CD4-positive, alpha-beta memory T cell (primary cell): Measurements from ENCODE around the gene CTRB1. TPM values are rescaled to one million over a fixed set of nuclear protein-coding genes. Genes with fewer than 3 reads are reported as not detected.

Experiments
- CTCF ChIA-PET: fragments of 350-600 bp; sonication (Branson Sonifier 250); formaldehyde crosslinking; loops from one replicate; lab custom pipeline; 2021; ENCODE audit warnings: inconsistent platforms; ENCODE audit not compliant: partially characterized antibody; lab: Charles Lee
- POLR2A ChIA-PET: fragments of 350-600 bp; sonication (Branson Sonifier 250); formaldehyde crosslinking; loops from one replicate; lab custom pipeline; 2021; ENCODE audit not compliant: partially characterized antibody; lab: Charles Lee
- DNase-seq, 5 donors: peaks; one replicate each; pipeline versions ENCODE4 v3.0.0 to v3.0.0-alpha.2; 2020 to 2022; ENCODE audit warnings: mixed read lengths in 1 of 5
- H3K27ac ChIP-seq: one replicate; pipeline ENCODE4 v1.7.0; 2013; ENCODE audit warnings: low read depth, low read length
- H3K27me3 ChIP-seq: 2 replicates; pipeline ENCODE4 v1.7.0; 2013; ENCODE audit warnings: mild to moderate bottlenecking, low read length, moderate library complexity; ENCODE audit not compliant: insufficient read depth
- H3K36me3 ChIP-seq: 2 replicates; pipeline ENCODE4 v1.7.0; 2013; ENCODE audit warnings: mild to moderate bottlenecking, low read length, moderate library complexity; ENCODE audit not compliant: insufficient read depth
- H3K4me1 ChIP-seq: 2 replicates; pipeline ENCODE4 v1.7.0; 2013; ENCODE audit warnings: mild to moderate bottlenecking, low read length, moderate library complexity; ENCODE audit not compliant: insufficient read depth
- H3K4me3 ChIP-seq, 2 donors: one replicate each; pipeline ENCODE4 v1.7.0; 2013; ENCODE audit warnings: low read length in 2 of 2, mild to moderate bottlenecking in 1 of 2
- H3K9me3 ChIP-seq, 2 donors: one replicate each; pipeline ENCODE4 v1.7.0; 2013; ENCODE audit warnings: low read length in 2 of 2, control low read depth in 1 of 2; ENCODE audit not compliant: control insufficient read depth in 1 of 2
- H3K27ac Mint-ChIP-seq, 7 donors: one replicate each; pipeline ENCODE4 v1.8.0; 2020 to 2021; ENCODE audit warnings: mixed read lengths in 7 of 7, mild to moderate bottlenecking in 6 of 7, inconsistent platforms in 3 of 7, moderate library complexity in 3 of 7
- H3K27me3 Mint-ChIP-seq, 2 donors: one replicate each; pipeline ENCODE4 v1.8.0; 2020 to 2021; ENCODE audit warnings: mixed read lengths in 2 of 2
- H3K36me3 Mint-ChIP-seq, 2 donors: one replicate each; pipeline ENCODE4 v1.8.0; 2020 to 2021; ENCODE audit warnings: mixed read lengths in 2 of 2, inconsistent platforms in 1 of 2, mild to moderate bottlenecking in 1 of 2
- H3K4me1 Mint-ChIP-seq, 4 donors: one replicate each; pipeline ENCODE4 v1.8.0; 2020 to 2021; ENCODE audit warnings: mixed read lengths in 4 of 4, mild to moderate bottlenecking in 1 of 4
- H3K4me3 Mint-ChIP-seq, 8 donors: one replicate each; pipeline ENCODE4 v1.8.0; 2020 to 2021; ENCODE audit warnings: mixed read lengths in 8 of 8, mild to moderate bottlenecking in 7 of 8, moderate library complexity in 6 of 8, inconsistent platforms in 3 of 8
- H3K9me3 Mint-ChIP-seq, 8 donors: one replicate each; pipeline ENCODE4 v1.8.0; 2020 to 2021; ENCODE audit warnings: mixed read lengths in 8 of 8, mild to moderate bottlenecking in 5 of 8, inconsistent platforms in 3 of 8, moderate library complexity in 1 of 8
- intact Hi-C: fragments of 100-400 bp; cut with micrococcal nuclease; formaldehyde crosslinking; loops from one replicate; pipeline ENCODE4 v1.15.1; 2023
- polyA plus RNA-seq, 2 donors: library from polyadenylated mRNA; unstranded; fragments of 300-500 nt; fragmentation: Illumina TruSeq; gene quantifications; one replicate each; pipeline ENCODE4 v1.2.3, GENCODE V29; 2021
- total RNA-seq, 2 experiments: library from RNA; stranded (reverse); gene quantifications; one replicate each; pipeline ENCODE4 v1.2.3, GENCODE V29; 2021

Gene CTRB1
- total and polyA plus RNA-seq, 4 experiments from 2014 or later = not detected

DNA sequence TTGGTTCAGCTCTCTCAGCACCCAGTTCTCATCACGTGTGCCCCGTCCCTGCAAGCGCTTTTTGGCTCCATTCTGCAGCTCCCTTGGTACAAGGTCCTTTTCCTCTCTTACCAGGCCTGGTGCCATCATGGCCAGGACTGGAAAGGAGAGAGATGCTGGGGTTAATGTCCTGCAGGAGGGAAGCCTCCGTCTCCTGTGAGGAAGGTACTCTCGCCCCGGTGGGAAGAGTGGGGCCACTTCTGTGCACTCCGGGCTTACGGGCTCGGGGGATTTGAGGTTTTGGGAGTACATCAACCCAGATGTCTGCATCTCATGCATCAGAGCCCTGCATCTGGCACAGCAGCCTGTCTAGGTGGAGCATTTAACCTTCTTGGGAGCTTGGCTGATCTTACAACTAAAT is 22.0 kb upstream of the CTRB1 start:
- Histone ChIP-seq H3K27me3 (no peaks in the 10 kb centered on the region), H3K4me3 (no peak overlapping the region), H3K9me3 (no peaks in the 10 kb centered on the region), H3K36me3 (no peaks in the 10 kb centered on the region), H3K4me1 (peaks cover 9% of the 10 kb centered on the region), H3K27ac (no peak overlapping the region)
- no peaks in the 10 kb centered on the region for H3K9me3 Mint-ChIP-seq
- peak overlapping the region in 1 of 7 donors; percentile 47 for H3K27ac Mint-ChIP-seq
- intact Hi-C loops = no loop called here
- peaks cover 9 to 19% (median 11%) of the 10 kb centered on the region in 4 donors for H3K4me1 Mint-ChIP-seq
- CTCF ChIA-PET = interaction anchor here (0.5 to 7.9 kb wide), 12 partner anchors 13 to 1975 kb away, joined by 3 to 156 read pairs (median 6); no protein-coding TSS in a partner anchor
- H3K4me3 Mint-ChIP-seq = no peak overlapping the region
- POLR2A ChIA-PET = no interaction called here
- H3K36me3 Mint-ChIP-seq = no peaks in the 10 kb centered on the region
- peaks cover 10 to 16% of the 10 kb centered on the region in 2 donors for H3K27me3 Mint-ChIP-seq
- DNase-seq = no peak

DNA sequence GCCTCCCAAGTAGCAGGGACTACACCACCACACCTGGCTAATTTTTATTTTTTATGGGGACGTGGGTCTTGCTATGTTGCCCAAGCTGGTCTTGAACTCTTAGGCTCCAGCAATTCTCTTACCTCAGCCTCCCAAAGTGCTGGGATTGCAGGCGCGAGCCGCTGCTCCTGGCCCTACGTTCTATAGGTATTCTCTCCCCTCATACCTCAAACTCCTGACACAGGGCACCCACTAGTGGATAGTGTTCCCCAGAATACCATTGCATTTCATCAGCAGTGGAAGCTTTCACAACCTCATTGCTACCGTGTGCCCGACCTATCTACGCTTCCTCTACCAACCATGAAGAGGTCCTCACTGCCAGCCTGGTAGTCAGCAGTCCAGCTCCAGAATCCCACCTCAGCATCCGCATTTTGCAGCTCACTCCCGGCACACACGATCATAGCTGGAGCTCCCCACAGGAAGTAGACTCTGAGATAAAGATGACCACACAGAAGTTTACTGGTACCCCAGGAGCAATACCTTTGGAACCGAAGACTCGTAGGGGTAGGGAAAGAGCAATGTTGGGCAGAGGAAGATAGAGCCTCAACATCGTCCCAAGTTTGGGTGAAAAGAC is 21.2 kb upstream of the CTRB1 start:
- no peaks in the 10 kb centered on the region for H3K9me3 ChIP-seq
- H3K27me3 ChIP-seq = no peaks in the 10 kb centered on the region
- Mint-ChIP-seq H3K4me1 (peaks cover 12 to 22% (median 14%) of the 10 kb centered on the region in 4 donors), H3K27me3 (peaks cover 10 to 15% of the 10 kb centered on the region in 2 donors), H3K27ac (no peak overlapping the region), H3K9me3 (no peaks in the 10 kb centered on the region), H3K4me3 (no peak overlapping the region), H3K36me3 (no peaks in the 10 kb centered on the region)
- H3K4me3 ChIP-seq = no peak overlapping the region
- intact Hi-C loops = loop anchor here (2.0 kb wide), 1 partner anchor 23 kb away; no protein-coding TSS in a partner anchor
- ChIA-PET CTCF (interaction anchor here (0.7 to 7.9 kb wide), 16 partner anchors 9 to 566 kb away, joined by 3 to 156 read pairs (median 8); partner anchors contain the start of gene TMEM170A), POLR2A (no interaction called here)
- H3K4me1 ChIP-seq = peaks cover 14% of the 10 kb centered on the region
- no peak overlapping the region for H3K27ac ChIP-seq
- DNase-seq = no peak
- no peaks in the 10 kb centered on the region for H3K36me3 ChIP-seq

DNA sequence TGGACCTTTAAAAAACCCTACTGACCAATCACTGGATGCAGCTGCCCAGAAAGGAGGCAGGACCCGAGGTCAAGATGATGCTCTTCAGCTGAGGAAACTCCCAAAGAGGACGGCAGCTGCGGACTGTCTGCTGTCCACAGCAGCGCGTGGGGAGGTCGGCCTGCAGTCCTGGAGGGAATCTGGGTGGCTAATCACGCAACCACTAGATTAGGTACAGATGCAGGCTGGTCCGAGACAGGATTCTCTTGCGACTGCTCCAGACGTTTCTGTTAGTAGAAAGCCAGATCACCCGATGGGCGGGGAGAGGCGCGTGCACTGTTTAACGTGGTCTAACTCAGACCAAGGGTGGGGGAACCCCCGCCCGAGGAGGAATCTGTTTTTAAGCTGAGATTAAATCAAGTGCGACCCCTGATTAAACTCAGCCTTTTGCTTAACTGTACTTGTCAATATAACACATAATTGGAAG is 20.6 kb upstream of the CTRB1 start:
- intact Hi-C loops = loop anchor here (2.0 kb wide), 1 partner anchor 23 kb away; no protein-coding TSS in a partner anchor
- H3K27me3 ChIP-seq = no peaks in the 10 kb centered on the region
- H3K9me3 Mint-ChIP-seq = no peaks in the 10 kb centered on the region

DNA sequence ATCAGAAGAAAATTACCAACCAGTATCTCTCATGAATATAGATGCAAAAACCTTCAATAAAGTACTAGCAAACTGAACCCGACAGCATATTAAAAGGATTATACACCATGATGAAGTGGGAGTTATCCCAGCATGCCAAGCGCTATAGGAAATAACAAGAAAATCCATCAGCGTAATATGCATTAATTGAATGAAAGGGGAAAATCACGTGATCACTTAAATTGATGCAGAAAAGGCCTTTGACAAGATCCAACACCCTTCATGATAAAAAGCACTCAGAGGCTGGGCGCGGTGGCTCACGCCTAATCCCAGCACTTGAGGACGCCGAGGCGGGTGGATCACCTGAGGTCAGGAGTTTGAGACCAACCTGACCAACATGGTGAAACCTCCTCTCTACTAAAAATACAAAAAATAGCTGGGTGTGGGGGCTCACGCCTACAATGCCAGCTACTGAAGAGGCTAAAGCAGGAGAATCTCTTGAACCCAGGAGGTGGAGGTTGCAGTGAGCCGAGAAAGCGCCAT is 16.7 kb upstream of the CTRB1 start:
- H3K4me3 Mint-ChIP-seq = no peak overlapping the region
- peaks cover 7 to 12% of the 10 kb centered on the region in 2 donors for H3K27me3 Mint-ChIP-seq
- Histone ChIP-seq H3K9me3 (no peaks in the 10 kb centered on the region), H3K4me1 (peaks cover 14% of the 10 kb centered on the region), H3K27ac (no peak overlapping the region), H3K36me3 (no peaks in the 10 kb centered on the region), H3K4me3 (no peak overlapping the region), H3K27me3 (no peaks in the 10 kb centered on the region)
- ChIA-PET POLR2A (no interaction called here), CTCF (interaction anchor here (4.8 to 7.9 kb wide), 5 partner anchors 15 to 263 kb away, joined by 36 to 156 read pairs (median 60); partner anchors contain the start of genes CTRB1 and TMEM170A)
- DNase-seq = no peak
- no peaks in the 10 kb centered on the region for H3K36me3 Mint-ChIP-seq
- intact Hi-C loops = no loop called here
- H3K27ac Mint-ChIP-seq = peak overlapping the region in 4 of 7 donors; percentile 15 to 58 (median 28)
- no peaks in the 10 kb centered on the region for H3K9me3 Mint-ChIP-seq
- peaks cover 12 to 22% (median 14%) of the 10 kb centered on the region in 4 donors for H3K4me1 Mint-ChIP-seq

More for the DNA sequence above, 20.6 kb upstream of the CTRB1 start:
- no peaks in the 10 kb centered on the region for H3K36me3 Mint-ChIP-seq
- H3K4me1 Mint-ChIP-seq = peaks cover 12 to 22% (median 14%) of the 10 kb centered on the region in 4 donors
- Histone ChIP-seq H3K36me3 (no peaks in the 10 kb centered on the region), H3K4me3 (no peak overlapping the region), H3K9me3 (no peaks in the 10 kb centered on the region), H3K4me1 (peaks cover 14% of the 10 kb centered on the region), H3K27ac (no peak overlapping the region)
- ChIA-PET CTCF (interaction anchor here (0.9 to 7.9 kb wide), 18 partner anchors 10 to 1974 kb away, joined by 3 to 156 read pairs (median 8); partner anchors contain the start of genes CTRB1 and TMEM170A), POLR2A (no interaction called here)
- no peak overlapping the region for H3K27ac Mint-ChIP-seq
- H3K4me3 Mint-ChIP-seq = no peak overlapping the region
- no peak for DNase-seq
- peaks cover 10 to 14% of the 10 kb centered on the region in 2 donors for H3K27me3 Mint-ChIP-seq

DNA sequence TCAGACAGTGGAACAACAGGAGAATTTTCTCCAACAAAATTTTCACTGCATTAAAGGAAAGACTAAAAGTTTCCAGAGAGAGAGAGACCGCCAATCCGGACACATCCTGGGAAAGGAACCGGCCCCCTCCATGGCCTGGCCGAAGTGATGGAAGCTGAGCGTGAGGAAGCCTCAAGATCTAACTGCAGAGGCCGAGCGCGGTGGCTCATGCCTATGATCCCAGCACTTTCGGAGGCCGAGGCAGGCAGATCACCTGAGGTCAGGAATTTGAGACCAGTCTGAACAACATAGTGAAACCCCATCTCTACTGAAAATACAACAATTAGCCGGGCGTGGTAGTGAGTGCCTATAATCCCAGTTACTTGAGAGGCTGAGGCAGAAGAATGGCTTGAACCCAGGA is 15.7 kb upstream of the CTRB1 start:
- intact Hi-C loops = no loop called here
- Mint-ChIP-seq H3K36me3 (no peaks in the 10 kb centered on the region), H3K9me3 (no peaks in the 10 kb centered on the region), H3K27me3 (peaks cover 3 to 6% of the 10 kb centered on the region in 2 donors), H3K27ac (peak overlapping the region in 1 of 7 donors; percentile 57), H3K4me3 (no peak overlapping the region), H3K4me1 (peaks cover 12 to 22% (median 14%) of the 10 kb centered on the region in 4 donors)
- POLR2A ChIA-PET = no interaction called here
- Histone ChIP-seq H3K4me1 (peaks cover 14% of the 10 kb centered on the region), H3K27ac (no peak overlapping the region), H3K9me3 (no peaks in the 10 kb centered on the region), H3K27me3 (no peaks in the 10 kb centered on the region), H3K36me3 (no peaks in the 10 kb centered on the region), H3K4me3 (no peak overlapping the region)
- no peak for DNase-seq
- CTCF ChIA-PET = interaction anchor here (1.1 to 7.9 kb wide), 3 partner anchors 30 to 199 kb away, joined by 5 to 156 read pairs (median 60); no protein-coding TSS in a partner anchor

DNA sequence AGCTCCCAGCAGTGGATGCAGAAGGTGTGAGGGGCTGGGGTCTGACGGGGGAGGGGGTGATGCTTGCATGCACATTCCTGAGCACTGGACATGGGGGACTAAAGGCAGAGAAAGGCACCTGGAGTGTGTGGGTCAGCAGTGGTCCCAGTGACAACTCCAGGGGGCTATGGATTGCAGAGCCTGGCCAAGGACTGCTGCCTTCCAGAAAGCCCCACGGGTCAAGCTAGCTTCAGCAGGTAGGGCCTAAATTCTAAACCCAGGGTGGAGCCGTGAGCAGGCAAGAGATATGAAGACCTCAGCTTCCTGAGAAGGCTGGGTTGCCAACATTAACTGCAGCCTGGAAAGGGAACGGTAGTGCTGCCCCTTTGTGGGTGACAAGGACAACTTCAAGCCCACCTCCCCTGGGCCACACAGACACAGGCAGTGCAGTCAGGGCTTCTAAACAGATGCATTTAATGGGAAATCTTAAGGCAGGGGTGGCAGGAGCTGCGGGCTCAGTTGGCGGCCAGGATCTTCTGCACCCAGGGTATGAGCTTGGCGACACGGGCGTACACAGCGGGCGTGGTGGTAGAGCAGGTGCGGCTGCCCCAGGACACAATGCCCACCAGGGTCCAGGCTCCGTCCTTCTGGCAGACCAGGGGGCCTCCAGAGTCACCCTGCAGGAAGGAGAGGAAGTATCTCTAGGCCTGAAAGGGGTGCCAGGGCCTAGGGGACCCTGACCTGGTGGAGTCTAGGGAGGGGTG is 14.9 kb upstream of the CTRB1 start:
- no peak overlapping the region for H3K4me3 ChIP-seq
- no peaks in the 10 kb centered on the region for H3K9me3 Mint-ChIP-seq
- H3K4me1 Mint-ChIP-seq = peaks cover 12 to 22% (median 14%) of the 10 kb centered on the region in 4 donors
- no peaks in the 10 kb centered on the region for H3K36me3 Mint-ChIP-seq
- ChIA-PET CTCF (interaction anchor here (1.1 kb wide), 1 partner anchor 29 kb away, joined by 5 read pairs; no protein-coding TSS in a partner anchor), POLR2A (no interaction called here)
- H3K27ac ChIP-seq = no peak overlapping the region
- H3K36me3 ChIP-seq = no peaks in the 10 kb centered on the region
- H3K4me1 ChIP-seq = peaks cover 14% of the 10 kb centered on the region
- H3K4me3 Mint-ChIP-seq = no peak overlapping the region
- peak overlapping the region in 1 of 7 donors; percentile 49 for H3K27ac Mint-ChIP-seq
- no peaks in the 10 kb centered on the region for H3K9me3 ChIP-seq
- DNase-seq = no peak
- no peaks in the 10 kb centered on the region for H3K27me3 ChIP-seq
- H3K27me3 Mint-ChIP-seq = peaks cover 2% of the 10 kb centered on the region in 2 donors
- intact Hi-C loops = no loop called here

DNA sequence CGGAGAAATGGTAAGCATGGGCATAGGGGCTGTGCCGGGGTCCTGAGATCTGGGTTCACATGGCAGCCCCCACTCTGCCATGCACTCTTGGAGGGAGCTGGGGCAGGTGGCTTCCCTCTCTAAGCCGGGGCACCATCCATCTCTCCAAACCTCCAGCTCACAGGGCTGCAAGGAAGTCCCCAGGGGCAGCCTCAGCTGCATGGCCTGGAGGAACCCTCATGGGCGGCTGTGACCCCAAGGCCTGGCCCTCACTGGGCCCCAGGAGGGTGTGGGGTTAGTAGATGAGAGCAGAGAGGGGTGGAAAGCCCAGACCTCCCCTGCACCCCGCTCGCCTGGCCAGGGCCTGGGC is 14.4 kb upstream of the CTRB1 start:
- CTCF ChIA-PET = no interaction called here
- intact Hi-C loops = no loop called here
- POLR2A ChIA-PET = no interaction called here
- peaks cover 10 to 19% (median 13%) of the 10 kb centered on the region in 4 donors for H3K4me1 Mint-ChIP-seq
- H3K9me3 Mint-ChIP-seq = no peaks in the 10 kb centered on the region
- DNase-seq = no peak
- H3K4me3 ChIP-seq = no peak overlapping the region
- H3K9me3 ChIP-seq = no peaks in the 10 kb centered on the region
- no peaks in the 10 kb centered on the region for H3K36me3 Mint-ChIP-seq
- H3K4me3 Mint-ChIP-seq = no peak overlapping the region
- no peak overlapping the region for H3K27ac ChIP-seq
- H3K4me1 ChIP-seq = peaks cover 14% of the 10 kb centered on the region
- no peaks in the 10 kb centered on the region for H3K36me3 ChIP-seq
- no peaks in the 10 kb centered on the region for H3K27me3 ChIP-seq
- peaks cover 0 to under 1% of the 10 kb centered on the region in 2 donors for H3K27me3 Mint-ChIP-seq
- no peak overlapping the region for H3K27ac Mint-ChIP-seq
